B cell (primary cell): Measurements from ENCODE around the gene NUDT21. TPM values are rescaled to one million over a fixed set of nuclear protein-coding genes. Genes with fewer than 3 reads are reported as not detected.
A peak's percentile ranks its signal among the peaks of the same experiment; 100 is the strongest.

Experiments
- ATAC-seq: fragments of 200-7000 bp; cut with Tn5 transposase; one replicate; pipeline ENCODE4 v1.10.0; 2021; ENCODE audit warnings: low read depth, mild to moderate bottlenecking, moderate number of reproducible peaks, moderate library complexity
- CTCF ChIA-PET: fragments of 350-600 bp; sonication (Branson Sonifier 250); formaldehyde crosslinking; loops from one replicate; lab custom pipeline; 2021; ENCODE audit warnings: antibody characterized with exemption, inconsistent platforms; lab: Charles Lee
- POLR2A ChIA-PET: fragments of 350-600 bp; sonication (Branson Sonifier 250); formaldehyde crosslinking; loops from one replicate; lab custom pipeline; 2021; ENCODE audit warnings: antibody characterized with exemption; lab: Charles Lee
- DNase-seq: peaks from one replicate; pipeline ENCODE4 v3.0.0; 2013
- H2AFZ ChIP-seq: 2 replicates; pipeline ENCODE4 v1.6.1; 2012; ENCODE audit warnings: mild to moderate bottlenecking, low read depth, low read length; ENCODE audit not compliant: insufficient read depth, poor library complexity, severe bottlenecking
- H3K27ac ChIP-seq, 2 donors: 1 replicate in 1 of 2; 2 replicates in 1 of 2; pipeline ENCODE4 v1.5.1; 2012 to 2013; ENCODE audit warnings: low read length in 2 of 2, mild to moderate bottlenecking in 2 of 2, moderate library complexity in 1 of 2
- H3K27me3 ChIP-seq, 4 experiments: fragments of 200-600 bp in 1 of 4; sonication (generic) in 1 of 4; replicated peaks in 1 of 4; 1 replicate in 2 of 4; 2 replicates in 2 of 4; pipeline versions ENCODE4 v1.6.1 to v1.7.0; 2013 to 2016; ENCODE audit warnings: low read length in 3 of 4, mild to moderate bottlenecking in 2 of 4, mixed read lengths in 1 of 4, moderate library complexity in 1 of 4; ENCODE audit not compliant: insufficient read depth in 4 of 4, control insufficient read depth in 3 of 4; ENCODE audit errors: control extremely low read depth in 1 of 4
- H3K36me3 ChIP-seq, 2 experiments: replicated peaks in 1 of 2; 1 replicate in 1 of 2; 2 replicates in 1 of 2; pipeline versions ENCODE4 v1.6.1 to v1.7.1; 2013; ENCODE audit warnings: low read length in 1 of 2; ENCODE audit not compliant: insufficient read depth in 2 of 2, control insufficient read depth in 1 of 2; ENCODE audit errors: control extremely low read depth in 1 of 2, extremely low read depth in 1 of 2
- H3K4me1 ChIP-seq, 2 donors: fragments of 200-600 bp in 1 of 2; sonication (generic) in 1 of 2; 1 replicate in 1 of 2; 2 replicates in 1 of 2; pipeline versions ENCODE4 v1.5.1 to v1.6.1; 2013 to 2017; ENCODE audit warnings: low read length in 2 of 2; ENCODE audit not compliant: control insufficient read depth in 2 of 2, insufficient read depth in 2 of 2
- H3K4me2 ChIP-seq: replicated peaks from 2 replicates; pipeline ENCODE3; 2012; ENCODE audit warnings: mild to moderate bottlenecking, low read depth, low read length; ENCODE audit not compliant: poor library complexity, severe bottlenecking
- H3K4me3 ChIP-seq, 5 experiments: fragments of 200-600 bp in 1 of 5; sonication (generic) in 1 of 5; 1 replicate in 3 of 5; 2 replicates in 2 of 5; pipeline versions ENCODE4 v1.5.1 to v1.7.0; 2011 to 2016; ENCODE audit warnings: low read length in 4 of 5, mild to moderate bottlenecking in 4 of 5, low read depth in 2 of 5, control low read depth in 1 of 5, moderate library complexity in 1 of 5; ENCODE audit not compliant: insufficient read depth in 1 of 5; ENCODE audit errors: control extremely low read depth in 1 of 5, extremely low read depth in 1 of 5
- H3K79me2 ChIP-seq: fragments of 200-600 bp; sonication (generic); one replicate; pipeline ENCODE4 v1.6.0; 2016; ENCODE audit warnings: low read length; ENCODE audit not compliant: control insufficient read depth, insufficient read depth
- H3K9ac ChIP-seq: fragments of 200-600 bp; sonication (generic); 2 replicates; pipeline ENCODE4 v1.6.1; 2017; ENCODE audit warnings: mild to moderate bottlenecking, low read length, moderate library complexity
- H3K9me3 ChIP-seq, 3 donors: one replicate each; pipeline versions ENCODE4 v1.6.1 to v1.7.1; 2013; ENCODE audit warnings: low read length in 2 of 3; ENCODE audit not compliant: control insufficient read depth in 2 of 3, insufficient read depth in 1 of 3; ENCODE audit errors: control extremely low read depth in 1 of 3
- H4K20me1 ChIP-seq: 2 replicates; pipeline ENCODE4 v1.6.0; 2012; ENCODE audit warnings: mild to moderate bottlenecking, low read length; ENCODE audit not compliant: insufficient read depth, control insufficient read depth, poor library complexity, severe bottlenecking
- H3K27ac Mint-ChIP-seq: one replicate; pipeline ENCODE4 v1.8.0; 2021; ENCODE audit warnings: mixed read lengths
- H3K27me3 Mint-ChIP-seq: one replicate; pipeline ENCODE4 v1.8.0; 2021; ENCODE audit warnings: mixed read lengths
- H3K4me1 Mint-ChIP-seq: one replicate; pipeline ENCODE4 v1.8.0; 2021; ENCODE audit warnings: mixed read lengths
- H3K4me3 Mint-ChIP-seq: one replicate; pipeline ENCODE4 v1.8.0; 2021; ENCODE audit warnings: mixed read lengths
- H3K9me3 Mint-ChIP-seq: one replicate; pipeline ENCODE4 v1.8.0; 2022; ENCODE audit warnings: mixed read lengths; ENCODE audit not compliant: insufficient read depth
- CTCF ChIP-seq: fragments of 200-600 bp; IDR thresholded peaks from one replicate; pipeline ENCODE4 v1.8.0; 2022; ENCODE audit warnings: antibody characterized with exemption, mild to moderate bottlenecking
- EZH2 ChIP-seq: IDR thresholded peaks from 2 replicates; pipeline ENCODE4 v1.6.1; 2012; ENCODE audit warnings: borderline replicate concordance, low read depth, mild to moderate bottlenecking, moderate library complexity, low read length; ENCODE audit not compliant: insufficient read depth, poor library complexity, severe bottlenecking
- WGBS: methylation state at CpG from one replicate; pipeline ENCODE4 v1.1.5; 2013; ENCODE audit warnings: missing lambda C conversion rate; ENCODE audit not compliant: insufficient coverage; 5-methylcytosine and 5-hydroxymethylcytosine counted together
- intact Hi-C: fragments of 100-400 bp; cut with micrococcal nuclease; formaldehyde crosslinking; loops from one replicate; pipeline ENCODE4 v1.10.0; 2022
- polyA plus RNA-seq: library from polyadenylated mRNA; depleted of rRNA; stranded (reverse); fragments of >200 nt; gene quantifications from 2 replicates; pipeline ENCODE4 v1.2.3, GENCODE V29; 2012
- total RNA-seq, 2 donors: library from RNA; stranded (reverse); fragments of 120-200 nt in 1 of 2; gene quantifications; 1 replicate in 1 of 2; 2 replicates in 1 of 2; pipeline versions ENCODE4 v1.2.3 to v1.2.4, GENCODE V29; 2013 to 2022

NUDT21 gene
- total and polyA plus RNA-seq, 2 donors (not counting 1 experiment from before 2014, with no cell fraction given), result 27.3 to 89.4 TPM

- Mint-ChIP-seq H3K4me3 (no peak overlapping the region), H3K27me3 (no peaks in the 10 kb centered on the region), H3K9me3 (no peaks in the 10 kb centered on the region), H3K4me1 (peaks cover 59% of the 10 kb centered on the region), H3K27ac (no peak overlapping the region)
- Histone ChIP-seq H4K20me1 (peaks cover 69% of the 10 kb centered on the region), H3K79me2 (peaks cover 97% of the 10 kb centered on the region), H3K36me3 (peaks cover 4 to 16% of the 10 kb centered on the region in 2 experiments), H3K9ac (no peak overlapping the region), H3K4me3 (no peak overlapping the region), H3K4me1 (peaks cover 42 to 59% of the 10 kb centered on the region in 2 donors), H3K4me2 (no peak overlapping the region), H3K27ac (no peak overlapping the region), H2AFZ (no peak overlapping the region), H3K27me3 (no peaks in the 10 kb centered on the region), H3K9me3 (no peaks in the 10 kb centered on the region)
- DNase-seq (no peak), ATAC-seq (no peak)
- TF ChIP-seq EZH2 (no peak), CTCF (no peak)
- intact Hi-C loops, result no loop called here
- POLR2A ChIA-PET, result no interaction called here
- CTCF ChIA-PET, result interaction anchor here (0.6 kb wide), 1 partner anchor 60 kb away, joined by 5 read pairs; no protein-coding TSS in a partner anchor
- no CpG with 5 or more reads among the region's 4 CpGs for WGBS
These were observed 34.0 kb downstream of the NUDT21 start for GRCh38 chr16:56417138-56417537.

GRCh38 chr16:56415875-56416274 is 35.3 kb downstream of the NUDT21 start:
- H3K4me3 Mint-ChIP-seq, result peak overlapping the region; percentile 66
- no CpG with 5 or more reads among the region's 4 CpGs for WGBS
- peak; percentile 53 for DNase-seq
- Histone ChIP-seq H3K79me2 (peaks cover 97% of the 10 kb centered on the region), H3K27ac (peak overlapping the region; percentile 14 to 67), H3K9ac (peak overlapping the region; percentile 43), H3K4me1 (peaks cover 30 to 46% of the 10 kb centered on the region in 2 donors), H2AFZ (no peak overlapping the region), H3K4me3 (no peak overlapping the region), H3K27me3 (no peaks in the 10 kb centered on the region), H3K4me2 (peak overlapping the region; percentile 54), H3K36me3 (peaks cover 12 to 27% of the 10 kb centered on the region in 2 experiments), H4K20me1 (peaks cover 63% of the 10 kb centered on the region), H3K9me3 (no peaks in the 10 kb centered on the region)
- ATAC-seq, result peak; percentile 24
- H3K27me3 Mint-ChIP-seq, result no peaks in the 10 kb centered on the region
- H3K27ac Mint-ChIP-seq, result peak overlapping the region; percentile 18
- H3K9me3 Mint-ChIP-seq, result no peaks in the 10 kb centered on the region
- CTCF ChIA-PET, result interaction anchor here (0.7 kb wide), 1 partner anchor 60 kb away, joined by 3 read pairs; no protein-coding TSS in a partner anchor
- H3K4me1 Mint-ChIP-seq, result peaks cover 48% of the 10 kb centered on the region
- POLR2A ChIA-PET, result no interaction called here
- intact Hi-C loops, result no loop called here
- TF ChIP-seq CTCF, result no peak
- TF ChIP-seq EZH2, result no peak
